HL-60 (cell line): ENCODE data around the gene GOLT1B.

Experiments used
- DNase-seq, 2 experiments: peaks; one replicate each; pipeline ENCODE4 v3.0.0-alpha.2; 2010 to 2020; ENCODE audit warnings: low read depth in 1 of 2, low spot score in 1 of 2
- H3K27ac ChIP-seq: fragments of 250-450 bp; sonication (Bioruptor Pico); replicated peaks from 2 replicates; pipeline ENCODE4 v1.5.1; 2020; ENCODE audit warnings: mild to moderate bottlenecking, moderate library complexity
- H3K27me3 ChIP-seq: fragments of 250-450 bp; sonication (Bioruptor Pico); 2 replicates; pipeline ENCODE4 v1.5.1; 2021; ENCODE audit warnings: mild to moderate bottlenecking, moderate library complexity; ENCODE audit not compliant: insufficient read depth, poor library complexity, severe bottlenecking
- H3K4me3 ChIP-seq: replicated peaks from 2 replicates; pipeline ENCODE4 v1.5.1; 2011; ENCODE audit warnings: mild to moderate bottlenecking, control low read depth, low read length; ENCODE audit not compliant: insufficient read depth
- GABPA ChIP-seq: IDR thresholded peaks from 2 replicates; pipeline ENCODE4 v1.6.1; 2012; ENCODE audit warnings: low read depth
- POLR2AphosphoS5 ChIP-seq: IDR thresholded peaks from 2 replicates; pipeline ENCODE4 v1.6.1; 2012; ENCODE audit warnings: low read depth
- SPI1 ChIP-seq: IDR thresholded peaks from 2 replicates; pipeline ENCODE4 v1.6.1; 2012; ENCODE audit warnings: low read depth, mild to moderate bottlenecking, borderline replicate concordance
- TF ChIP-seq, protein P1 (sequence below): IDR thresholded peaks from 2 replicates; pipeline ENCODE4 v1.6.1; 2012; ENCODE audit warnings: low read depth; ENCODE audit not compliant: insufficient replicate concordance
- TF ChIP-seq, protein P2 (sequence below): IDR thresholded peaks from one replicate; pipeline ENCODE4 v1.5.1; 2011; ENCODE audit warnings: low read length, control low read depth, inconsistent platforms; ENCODE audit not compliant: insufficient read depth

Gene GOLT1B

DNA sequence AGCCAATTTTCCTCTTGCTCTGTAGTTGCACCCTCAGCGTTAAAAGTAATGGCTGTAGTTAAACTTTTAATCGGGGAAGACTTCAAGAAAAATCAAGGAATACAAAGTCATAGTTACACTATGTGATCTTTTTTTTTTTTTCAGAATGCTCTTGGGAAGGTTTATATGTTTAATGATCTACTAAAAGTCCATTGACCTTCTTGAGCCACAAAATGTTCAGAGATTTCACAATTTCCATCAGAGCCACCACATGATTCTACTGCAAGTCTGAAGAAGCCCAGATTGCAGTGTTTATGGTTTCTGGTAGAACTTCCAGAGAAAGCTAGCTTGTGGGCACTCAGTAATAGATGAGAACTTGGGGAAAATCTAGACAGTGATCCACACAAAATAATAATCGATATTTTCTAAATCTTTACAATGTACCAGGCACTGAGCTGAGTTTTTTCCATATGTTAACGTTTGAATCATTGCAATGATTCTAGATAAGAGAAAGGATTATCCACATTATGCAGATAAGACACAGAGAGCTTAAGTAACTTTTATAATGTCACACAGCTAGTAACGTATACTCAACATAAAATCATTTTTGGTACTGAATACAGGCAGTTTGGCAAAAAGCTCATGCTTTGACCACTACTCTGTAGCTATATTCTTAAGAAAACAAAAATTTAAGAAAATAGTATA lies 64.8 kb downstream of the GOLT1B start:
- TF ChIP-seq, protein P1, sequence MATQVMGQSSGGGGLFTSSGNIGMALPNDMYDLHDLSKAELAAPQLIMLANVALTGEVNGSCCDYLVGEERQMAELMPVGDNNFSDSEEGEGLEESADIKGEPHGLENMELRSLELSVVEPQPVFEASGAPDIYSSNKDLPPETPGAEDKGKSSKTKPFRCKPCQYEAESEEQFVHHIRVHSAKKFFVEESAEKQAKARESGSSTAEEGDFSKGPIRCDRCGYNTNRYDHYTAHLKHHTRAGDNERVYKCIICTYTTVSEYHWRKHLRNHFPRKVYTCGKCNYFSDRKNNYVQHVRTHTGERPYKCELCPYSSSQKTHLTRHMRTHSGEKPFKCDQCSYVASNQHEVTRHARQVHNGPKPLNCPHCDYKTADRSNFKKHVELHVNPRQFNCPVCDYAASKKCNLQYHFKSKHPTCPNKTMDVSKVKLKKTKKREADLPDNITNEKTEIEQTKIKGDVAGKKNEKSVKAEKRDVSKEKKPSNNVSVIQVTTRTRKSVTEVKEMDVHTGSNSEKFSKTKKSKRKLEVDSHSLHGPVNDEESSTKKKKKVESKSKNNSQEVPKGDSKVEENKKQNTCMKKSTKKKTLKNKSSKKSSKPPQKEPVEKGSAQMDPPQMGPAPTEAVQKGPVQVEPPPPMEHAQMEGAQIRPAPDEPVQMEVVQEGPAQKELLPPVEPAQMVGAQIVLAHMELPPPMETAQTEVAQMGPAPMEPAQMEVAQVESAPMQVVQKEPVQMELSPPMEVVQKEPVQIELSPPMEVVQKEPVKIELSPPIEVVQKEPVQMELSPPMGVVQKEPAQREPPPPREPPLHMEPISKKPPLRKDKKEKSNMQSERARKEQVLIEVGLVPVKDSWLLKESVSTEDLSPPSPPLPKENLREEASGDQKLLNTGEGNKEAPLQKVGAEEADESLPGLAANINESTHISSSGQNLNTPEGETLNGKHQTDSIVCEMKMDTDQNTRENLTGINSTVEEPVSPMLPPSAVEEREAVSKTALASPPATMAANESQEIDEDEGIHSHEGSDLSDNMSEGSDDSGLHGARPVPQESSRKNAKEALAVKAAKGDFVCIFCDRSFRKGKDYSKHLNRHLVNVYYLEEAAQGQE = no peak
- TF ChIP-seq, protein P2, sequence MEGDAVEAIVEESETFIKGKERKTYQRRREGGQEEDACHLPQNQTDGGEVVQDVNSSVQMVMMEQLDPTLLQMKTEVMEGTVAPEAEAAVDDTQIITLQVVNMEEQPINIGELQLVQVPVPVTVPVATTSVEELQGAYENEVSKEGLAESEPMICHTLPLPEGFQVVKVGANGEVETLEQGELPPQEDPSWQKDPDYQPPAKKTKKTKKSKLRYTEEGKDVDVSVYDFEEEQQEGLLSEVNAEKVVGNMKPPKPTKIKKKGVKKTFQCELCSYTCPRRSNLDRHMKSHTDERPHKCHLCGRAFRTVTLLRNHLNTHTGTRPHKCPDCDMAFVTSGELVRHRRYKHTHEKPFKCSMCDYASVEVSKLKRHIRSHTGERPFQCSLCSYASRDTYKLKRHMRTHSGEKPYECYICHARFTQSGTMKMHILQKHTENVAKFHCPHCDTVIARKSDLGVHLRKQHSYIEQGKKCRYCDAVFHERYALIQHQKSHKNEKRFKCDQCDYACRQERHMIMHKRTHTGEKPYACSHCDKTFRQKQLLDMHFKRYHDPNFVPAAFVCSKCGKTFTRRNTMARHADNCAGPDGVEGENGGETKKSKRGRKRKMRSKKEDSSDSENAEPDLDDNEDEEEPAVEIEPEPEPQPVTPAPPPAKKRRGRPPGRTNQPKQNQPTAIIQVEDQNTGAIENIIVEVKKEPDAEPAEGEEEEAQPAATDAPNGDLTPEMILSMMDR = no peak
- TF ChIP-seq GABPA = no peak
- no peak for TF ChIP-seq SPI1
- TF ChIP-seq POLR2AphosphoS5 = no peak
- Histone ChIP-seq H3K27me3 (no peaks in the 10 kb centered on the region), H3K27ac (no peak overlapping the region), H3K4me3 (no peak overlapping the region)
- DNase-seq = no peak

DNA sequence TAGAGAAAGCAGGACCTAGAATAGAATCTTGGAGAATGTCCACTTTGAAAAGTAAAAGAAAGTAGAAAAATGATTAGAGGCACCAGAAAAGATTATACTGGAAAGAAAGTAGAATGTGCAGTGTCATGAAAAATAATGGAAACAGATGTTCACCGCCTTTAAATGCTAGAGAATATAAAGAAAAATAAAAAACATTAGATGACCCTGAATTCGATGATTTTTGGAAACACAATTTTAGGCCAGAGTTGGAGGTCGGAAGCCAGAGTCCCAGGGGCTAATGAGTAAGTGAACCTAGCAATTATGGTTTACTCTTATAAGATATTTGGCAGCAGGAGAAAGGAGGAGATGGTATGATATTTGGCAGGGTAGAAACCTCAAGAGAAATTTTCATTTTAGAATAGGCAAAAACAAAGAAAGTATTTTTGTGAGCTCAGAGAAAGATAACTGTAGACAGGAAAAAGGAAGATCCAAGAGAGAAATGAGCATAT lies 65.4 kb downstream of the GOLT1B start:
- Histone ChIP-seq H3K27ac (no peak overlapping the region), H3K4me3 (no peak overlapping the region), H3K27me3 (no peaks in the 10 kb centered on the region)
- TF ChIP-seq SPI1 (no peak), GABPA (no peak), POLR2AphosphoS5 (no peak)
- TF ChIP-seq, protein P2 = no peak
- TF ChIP-seq, protein P1 = no peak
- DNase-seq = no peak
